GM12874 (cell line): ENCODE measurements around the gene TAF3.

ENCODE experiments used
- TF ChIP-seq, protein P1 (sequence below): IDR thresholded peaks from 2 replicates; pipeline ENCODE4 v1.5.1; 2011; ENCODE audit warnings: low read depth, mild to moderate bottlenecking, control low read depth, low read length, moderate library complexity; ENCODE audit not compliant: insufficient read depth

TAF3 gene

DNA sequence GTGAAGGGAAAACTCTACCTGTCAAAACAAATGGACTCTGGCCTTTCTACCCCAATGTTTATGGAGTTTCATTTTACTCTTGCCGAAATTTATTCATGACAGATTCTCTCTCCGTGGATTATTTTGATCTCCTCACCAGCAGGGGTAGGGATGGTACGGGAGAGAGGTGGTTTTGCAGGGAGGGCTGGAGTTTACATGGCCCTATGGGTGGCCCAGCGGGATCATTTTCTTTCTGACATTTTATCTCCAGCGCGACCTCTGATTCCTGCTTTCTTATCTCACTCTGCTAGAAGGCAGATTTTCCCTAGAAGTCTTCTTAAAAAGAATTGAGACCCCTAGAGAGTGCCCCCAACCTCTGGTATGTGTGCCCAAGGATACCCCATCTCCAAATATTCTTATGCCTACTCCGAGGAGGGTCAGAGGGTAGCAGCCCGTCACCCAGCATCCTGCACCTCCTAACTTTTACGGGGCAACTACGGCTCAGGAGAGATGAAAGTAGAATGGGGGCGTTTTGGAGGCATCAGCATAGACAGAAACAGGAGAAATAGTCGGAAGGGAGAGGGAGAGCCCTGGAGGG, 226.1 kb downstream of the TAF3 start:
- TF ChIP-seq, protein P1, sequence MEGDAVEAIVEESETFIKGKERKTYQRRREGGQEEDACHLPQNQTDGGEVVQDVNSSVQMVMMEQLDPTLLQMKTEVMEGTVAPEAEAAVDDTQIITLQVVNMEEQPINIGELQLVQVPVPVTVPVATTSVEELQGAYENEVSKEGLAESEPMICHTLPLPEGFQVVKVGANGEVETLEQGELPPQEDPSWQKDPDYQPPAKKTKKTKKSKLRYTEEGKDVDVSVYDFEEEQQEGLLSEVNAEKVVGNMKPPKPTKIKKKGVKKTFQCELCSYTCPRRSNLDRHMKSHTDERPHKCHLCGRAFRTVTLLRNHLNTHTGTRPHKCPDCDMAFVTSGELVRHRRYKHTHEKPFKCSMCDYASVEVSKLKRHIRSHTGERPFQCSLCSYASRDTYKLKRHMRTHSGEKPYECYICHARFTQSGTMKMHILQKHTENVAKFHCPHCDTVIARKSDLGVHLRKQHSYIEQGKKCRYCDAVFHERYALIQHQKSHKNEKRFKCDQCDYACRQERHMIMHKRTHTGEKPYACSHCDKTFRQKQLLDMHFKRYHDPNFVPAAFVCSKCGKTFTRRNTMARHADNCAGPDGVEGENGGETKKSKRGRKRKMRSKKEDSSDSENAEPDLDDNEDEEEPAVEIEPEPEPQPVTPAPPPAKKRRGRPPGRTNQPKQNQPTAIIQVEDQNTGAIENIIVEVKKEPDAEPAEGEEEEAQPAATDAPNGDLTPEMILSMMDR, result no peak

DNA sequence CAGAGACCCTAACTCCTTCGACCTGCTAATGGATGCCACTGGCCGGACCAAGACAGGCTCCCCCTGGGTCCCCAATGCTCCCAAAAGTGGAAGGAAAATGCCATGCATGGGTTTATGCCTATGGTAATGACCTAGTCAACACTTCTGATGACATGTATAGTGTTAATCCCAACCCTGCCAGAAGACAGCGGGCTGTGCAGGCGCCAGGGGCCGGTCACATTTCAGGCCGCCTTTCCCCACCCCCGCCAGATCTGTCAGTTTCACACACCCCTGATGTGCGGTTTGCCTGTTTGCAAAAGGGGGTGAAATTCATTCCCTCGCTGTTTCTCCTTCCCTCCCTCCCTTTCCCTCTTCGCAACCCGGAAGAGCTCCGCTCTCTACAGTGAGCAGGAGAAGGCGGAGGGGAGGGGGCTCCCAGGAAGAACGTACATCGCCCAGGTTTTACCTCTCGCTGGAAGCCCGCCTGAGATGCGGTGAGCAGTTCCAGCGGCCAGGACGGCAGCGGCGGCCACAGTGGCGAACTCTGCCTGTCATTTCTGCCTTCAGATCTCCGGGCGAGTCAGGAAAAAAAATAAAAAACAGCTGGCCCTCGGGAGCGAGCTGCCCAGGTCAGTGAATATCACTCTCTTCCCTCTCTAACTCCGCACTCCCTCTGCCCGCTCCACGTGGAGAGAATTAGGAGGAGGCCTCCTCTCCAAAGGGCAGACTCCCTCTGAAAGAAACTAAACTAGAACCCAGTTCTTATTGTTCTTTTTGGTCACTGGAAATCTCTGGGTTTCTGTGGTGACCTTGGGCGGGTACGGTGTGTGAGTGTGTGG, 226.8 kb downstream of the TAF3 start:
- TF ChIP-seq, protein P1, result no peak

DNA sequence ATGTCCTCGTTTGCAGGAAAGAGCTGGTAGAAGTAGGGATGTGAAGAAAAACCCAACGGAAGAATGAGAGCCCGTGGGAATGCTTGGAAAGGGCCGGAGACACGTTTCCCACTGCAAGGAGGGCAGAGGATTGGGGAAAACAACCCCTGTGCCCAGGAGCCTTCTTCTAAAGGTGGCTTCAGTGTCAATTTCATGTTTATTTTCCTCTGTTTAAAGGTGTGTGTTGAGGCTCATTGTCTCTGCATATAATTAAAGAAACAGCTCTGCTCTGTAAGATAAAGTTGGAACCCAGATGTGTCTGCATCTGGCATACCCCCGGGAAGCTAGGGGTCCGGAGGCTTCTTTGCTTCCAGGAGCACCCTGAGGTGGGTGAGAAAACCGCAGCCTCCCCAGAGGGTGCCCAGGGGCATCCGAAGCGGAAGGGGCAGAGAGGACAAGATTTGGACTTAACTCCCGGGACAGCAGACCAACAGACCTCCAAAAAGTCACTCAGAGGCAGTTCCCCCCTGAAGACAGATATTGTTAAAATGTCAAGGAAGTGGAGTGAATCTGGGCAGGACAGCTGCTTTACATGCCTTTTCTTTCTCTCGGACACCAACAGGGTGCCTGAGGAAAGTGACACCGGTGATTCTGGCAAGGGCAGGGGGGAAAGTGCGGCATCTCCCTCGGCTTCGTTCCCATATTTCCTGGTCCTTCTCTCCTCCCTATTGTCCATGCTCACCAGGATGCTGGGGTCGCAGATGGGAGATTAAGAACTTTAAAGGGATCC, 227.6 kb downstream of the TAF3 start:
- TF ChIP-seq, protein P1, result no peak

- TF ChIP-seq, protein P1, result no peak
These were observed 229.4 kb downstream of the TAF3 start for GRCh38 chr10:8047452-8048280.

DNA sequence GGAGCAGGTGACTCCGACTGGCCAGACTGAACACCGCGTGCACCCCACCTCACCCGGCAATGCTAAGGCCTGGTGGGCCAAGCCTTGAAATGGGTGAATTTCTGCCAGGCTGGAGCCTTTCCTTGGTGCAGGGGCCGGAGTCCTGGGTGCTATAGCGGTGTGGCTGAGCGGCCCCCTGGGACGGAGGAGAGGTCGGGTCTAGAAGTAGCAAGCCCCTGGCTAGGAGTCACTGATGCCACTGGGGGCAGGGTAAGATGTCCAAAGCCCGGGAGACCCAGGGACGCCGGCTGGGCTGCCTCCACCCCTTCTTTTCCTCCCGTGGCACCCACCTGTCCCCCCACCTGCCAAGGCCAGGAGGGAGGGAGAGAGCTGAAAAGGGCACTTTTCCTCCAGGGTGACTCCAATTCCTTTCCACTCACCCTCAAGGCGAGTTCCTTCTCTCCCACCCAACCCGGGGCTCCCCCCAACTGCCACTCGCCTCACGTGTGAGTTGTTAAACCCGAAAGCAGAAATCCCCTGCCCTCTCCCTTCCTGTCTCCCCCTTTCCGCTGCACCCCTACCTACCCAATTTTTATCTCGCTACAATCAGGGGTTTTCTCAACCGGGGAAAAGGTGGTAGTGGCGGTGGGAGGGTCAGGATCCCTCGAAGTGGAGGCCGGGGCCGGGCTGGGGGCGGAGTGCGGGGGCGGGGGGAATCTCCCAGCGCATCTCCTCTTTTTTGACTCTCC, 230.1 kb downstream of the TAF3 start:
- TF ChIP-seq, protein P1, result no peak

DNA sequence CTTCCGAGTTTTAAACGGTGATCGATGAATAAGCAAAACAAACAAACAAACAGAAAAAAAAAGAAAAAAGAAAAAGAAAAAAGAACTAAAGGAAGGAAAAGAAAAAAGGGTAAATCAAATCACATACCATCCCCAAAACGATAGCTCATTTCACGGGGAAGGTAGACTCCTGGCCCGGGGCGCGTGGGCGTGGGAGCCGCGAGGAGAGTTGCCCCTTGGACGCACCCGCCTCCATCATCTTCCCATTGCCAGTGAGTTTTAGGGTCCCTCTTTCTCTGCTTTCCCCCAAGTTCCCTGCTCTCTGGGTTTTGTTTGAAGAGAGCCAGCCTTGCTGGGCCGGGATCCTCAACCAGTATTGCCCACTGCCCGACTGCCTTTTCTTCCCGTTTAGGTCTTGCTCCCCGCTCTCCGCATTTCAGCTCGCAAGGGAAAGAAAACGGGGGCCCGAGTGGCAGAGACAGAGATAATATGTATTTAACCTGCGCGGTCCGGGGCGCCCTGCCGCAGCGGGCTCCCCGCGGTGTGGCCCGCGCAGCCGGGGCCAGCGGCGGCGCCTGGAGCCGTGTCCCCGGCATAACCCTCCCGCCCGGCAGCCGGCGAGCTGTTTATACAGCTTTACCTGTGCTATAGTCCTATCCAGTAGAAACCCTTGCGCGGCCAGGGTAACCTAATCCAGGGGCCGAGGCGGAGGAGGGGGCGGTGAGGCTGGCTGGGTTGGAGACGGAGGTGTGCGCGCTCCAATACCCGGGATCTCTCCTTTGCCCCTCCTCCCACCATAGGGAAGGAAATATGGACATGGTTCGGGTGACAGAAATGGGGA, 230.9 kb downstream of the TAF3 start:
- TF ChIP-seq, protein P1, result no peak
